K562 (cell line): ENCODE results near the gene TCF3. TPM values are rescaled to one million over a fixed set of nuclear protein-coding genes. Genes with fewer than 3 reads are reported as not detected.
A peak's percentile ranks its signal among the peaks of the same experiment; 100 is the strongest.

Experiments used
- ATAC-seq: fragments of 200-7000 bp; cut with Tn5 transposase; 3 replicates; pipeline ENCODE4 v1.9.1; 2020; ENCODE audit warnings: moderate library complexity
- BruUV-seq: library from RNA; stranded (reverse); fragments of 400-500 nt; replicated peaks from 2 replicates; lab custom pipeline; 2021; lab: Mats Ljungman, UMichigan
- CTCF ChIA-PET: fragments of 300-600 bp; formaldehyde crosslinking; extraction: SDS; loops from one replicate; lab custom pipeline; 2021; ENCODE audit warnings: low intra/inter-chr PET ratio; lab: Yijun Ruan, JAX
- POLR2A ChIA-PET: fragments of 300-600, 350-650 bp; sonication (Branson Sonifier 250); formaldehyde crosslinking; extraction: SDS; loops from one replicate; lab custom pipeline; 2021; ENCODE audit warnings: antibody characterized with exemption, inconsistent platforms; lab: Yijun Ruan, JAX
- DNase-seq, 4 experiments: peaks; one replicate each; pipeline versions ENCODE4 v3.0.0 to v3.0.0-alpha.2; 2011 to 2018; ENCODE audit warnings: low spot score in 3 of 4, mixed read lengths in 3 of 4; ENCODE audit errors: extremely low read depth in 1 of 4
- FAIRE-seq: peaks from 2 replicates; lab custom pipeline; 2011; peaks lifted over from hg19 to GRCh38; lab: Jason Lieb, UNC
- H2AFZ ChIP-seq: 2 replicates; pipeline ENCODE4 v1.6.0; 2011; ENCODE audit warnings: low read depth, low read length, control low read depth, inconsistent platforms
- H3K27ac ChIP-seq: fragments of 200-600 bp; 3 replicates; pipeline ENCODE4 v1.8.0; 2011; ENCODE audit warnings: low read depth, mild to moderate bottlenecking, control low read depth, inconsistent platforms, low read length, moderate library complexity, mixed read lengths; ENCODE audit errors: extremely low read depth
- H3K27me3 ChIP-seq, 2 experiments: fragments of 300-600 bp in 1 of 2; 2 replicates in 1 of 2; 3 replicates in 1 of 2; pipeline versions ENCODE4 v1.6.0 to v1.8.0; 2011; ENCODE audit warnings: inconsistent platforms in 2 of 2, low read length in 2 of 2, mild to moderate bottlenecking in 1 of 2, mixed read lengths in 1 of 2, moderate library complexity in 1 of 2; ENCODE audit not compliant: control insufficient read depth in 2 of 2, insufficient read depth in 2 of 2
- H3K36me3 ChIP-seq: fragments of 300-600 bp; 3 replicates; pipeline ENCODE4 v1.8.0; 2011; ENCODE audit warnings: mild to moderate bottlenecking, low read length, inconsistent platforms; ENCODE audit not compliant: control insufficient read depth, insufficient read depth
- H3K4me1 ChIP-seq, 2 experiments: fragments of 200-600 bp in 1 of 2; replicated peaks in 1 of 2; 2 replicates in 1 of 2; 3 replicates in 1 of 2; pipeline versions ENCODE4 v1.5.1 to v1.8.0; 2011; ENCODE audit warnings: inconsistent platforms in 2 of 2, low read length in 2 of 2, mild to moderate bottlenecking in 1 of 2, mixed read lengths in 1 of 2, moderate library complexity in 1 of 2; ENCODE audit not compliant: control insufficient read depth in 2 of 2, insufficient read depth in 2 of 2
- H3K4me2 ChIP-seq: 2 replicates; pipeline ENCODE4 v1.6.1; 2011; ENCODE audit warnings: low read length, control low read depth, inconsistent platforms, mixed read lengths; ENCODE audit not compliant: insufficient read depth
- H3K4me3 ChIP-seq: fragments of 200-600 bp; sonication (generic), shearing (Covaris generic); 2 replicates; pipeline ENCODE4 v1.5.1; 2016; ENCODE audit warnings: control low read depth, inconsistent platforms
- H3K79me2 ChIP-seq: fragments of 200-600 bp; 3 replicates; pipeline ENCODE4 v1.8.0; 2011; ENCODE audit warnings: low read length, inconsistent platforms; ENCODE audit not compliant: control insufficient read depth, insufficient read depth
- H3K9ac ChIP-seq, 2 experiments: 2 replicates each; pipeline versions ENCODE4 v1.6.0 to v1.6.1; 2011; ENCODE audit warnings: low read depth in 2 of 2, low read length in 2 of 2, control low read depth in 1 of 2, inconsistent platforms in 1 of 2, mild to moderate bottlenecking in 1 of 2, mixed read lengths in 1 of 2; ENCODE audit not compliant: insufficient read depth in 1 of 2
- H3K9me1 ChIP-seq: one replicate; pipeline ENCODE4 v1.6.0; 2011; ENCODE audit warnings: inconsistent platforms, mild to moderate bottlenecking, low read length, moderate library complexity; ENCODE audit not compliant: control insufficient read depth, insufficient read depth
- H3K9me3 ChIP-seq: replicated peaks from 2 replicates; pipeline ENCODE4 v1.5.1; 2011; ENCODE audit warnings: low read depth, low read length, inconsistent platforms; ENCODE audit not compliant: control insufficient read depth, insufficient read depth
- H4K20me1 ChIP-seq: replicated peaks from 2 replicates; pipeline ENCODE4 v1.6.1; 2011; ENCODE audit warnings: low read length, inconsistent platforms, mixed read lengths; ENCODE audit not compliant: control insufficient read depth, insufficient read depth
- ARID1B ChIP-seq: fragments of 450-650 bp; IDR thresholded peaks from 2 replicates; pipeline ENCODE4 v1.6.1; 2016; ENCODE audit warnings: antibody characterized with exemption, mild to moderate bottlenecking, inconsistent platforms
- ATF1 ChIP-seq, 2 experiments: fragments of 450-650 bp in 1 of 2; IDR thresholded peaks; 2 replicates each; pipeline ENCODE4 v1.6.1; 2016; ENCODE audit warnings: missing compliant biosample characterization in 1 of 2, missing genetic modification characterization in 1 of 2
- BCOR ChIP-seq: fragments of 450-650 bp; IDR thresholded peaks from 2 replicates; pipeline ENCODE4 v1.6.1; 2016
- BMI1 ChIP-seq: fragments of 150-350 bp; IDR thresholded peaks from 2 replicates; pipeline ENCODE4 v1.6.1; 2014; ENCODE audit warnings: low read length
- E2F3 ChIP-seq: fragments of 250-450 bp; sonication (Bioruptor Pico); IDR thresholded peaks from 2 replicates; pipeline ENCODE4 v1.4.0; 2020; ENCODE audit warnings: mild to moderate bottlenecking
- HDAC8 ChIP-seq: fragments of 450-650 bp; IDR thresholded peaks from 2 replicates; pipeline ENCODE4 v1.6.1; 2016; ENCODE audit warnings: mild to moderate bottlenecking, missing genetic modification characterization, moderate library complexity, missing compliant biosample characterization
- MAZ ChIP-seq, 2 experiments: fragments of 450-650 bp in 1 of 2; sonication (generic) in 1 of 2; formaldehyde crosslinking; IDR thresholded peaks in 1 of 2; conservative IDR thresholded peaks in 1 of 2; 2 replicates each; pipeline versions ENCODE4 v1.4.0 to v1.5.0; 2020; ENCODE audit warnings: mild to moderate bottlenecking in 1 of 2, missing genetic modification reagents in 1 of 2
- POLR2A ChIP-seq: fragments of 450-650 bp; conservative IDR thresholded peaks from 2 replicates; pipeline ENCODE4 v1.6.1; 2016
- POLR2G ChIP-seq: fragments of 200-400 bp; formaldehyde crosslinking; IDR thresholded peaks from 2 replicates; pipeline ENCODE4 v1.6.1; 2017; ENCODE audit warnings: low read depth, mild to moderate bottlenecking, antibody characterized with exemption, low read length, moderate library complexity
- SIRT6 ChIP-seq: IDR thresholded peaks from one replicate; pipeline ENCODE4 v1.6.1; 2012; ENCODE audit warnings: low read depth, mild to moderate bottlenecking, control low read depth, inconsistent platforms, low read length, moderate library complexity
- SREBF2 ChIP-seq: sonication (generic); formaldehyde crosslinking; IDR thresholded peaks from 2 replicates; pipeline ENCODE4 v1.4.0; 2020; ENCODE audit warnings: mild to moderate bottlenecking, missing genetic modification reagents
- SRF ChIP-seq, 2 experiments: fragments of 250-450, 450-650 bp in 1 of 2; sonication (Bioruptor Pico) in 1 of 2; sonication (generic) in 1 of 2; formaldehyde crosslinking; IDR thresholded peaks; 2 replicates each; pipeline versions ENCODE4 v1.5.0 to v1.5.1; 2020 to 2022; ENCODE audit warnings: mild to moderate bottlenecking in 1 of 2, missing genetic modification reagents in 1 of 2
- STAT5A ChIP-seq: IDR thresholded peaks from 2 replicates; pipeline ENCODE4 v1.6.1; 2012; ENCODE audit warnings: low read length, inconsistent platforms, borderline replicate concordance
- ZNF395 ChIP-seq: fragments of 200-800 bp; sonication (Bioruptor generic); IDR thresholded peaks from 2 replicates; pipeline ENCODE4 v1.6.1; 2017; ENCODE audit warnings: missing genetic modification characterization, missing compliant biosample characterization
- ZNF436 ChIP-seq: fragments of 250-450, 450-650 bp; sonication (Bioruptor Pico); formaldehyde crosslinking; IDR thresholded peaks from 2 replicates; pipeline ENCODE4 v1.7.0; 2020; ENCODE audit warnings: mild to moderate bottlenecking
- WGBS: fragments of 100-300 bp; shearing (Covaris generic); methylation state at CpG from one replicate; pipeline ENCODE4 v1.1.6; 2016; ENCODE audit warnings: low coverage, mixed read lengths; ENCODE audit not compliant: insufficient coverage; ENCODE audit errors: missing lambda C conversion rate; 5-methylcytosine and 5-hydroxymethylcytosine counted together
- in situ Hi-C: fragments of 300-500 bp; cut with MboI; formaldehyde crosslinking; loops from 4 replicates; pipeline ENCODE4 v1.15.0; 2018; ENCODE audit warnings: inconsistent platforms, mixed read lengths
- intact Hi-C: fragments of 100-400 bp; cut with micrococcal nuclease; formaldehyde crosslinking; loops from 2 replicates; pipeline ENCODE4 v1.14.2; 2022
- polyA plus RNA-seq, 8 experiments: library from polyadenylated mRNA; depleted of rRNA in 4 of 8; stranded (reverse) in 5 of 8; unstranded in 3 of 8; fragments of >200 nt; fragmentation: Nextera tagmentation in 2 of 8; fragmentation: Illumina TruSeq in 1 of 8; extraction: Ambion mirVana in 2 of 8; extraction: Trizol in 1 of 8; gene quantifications; 2 replicates each; pipeline versions ENCODE4 v1.2.1 to v1.2.3, GENCODE V29; 2011 to 2014; ENCODE audit warnings: inconsistent platforms in 1 of 8, missing spikeins in 1 of 8
- total RNA-seq, 7 experiments: library from RNA; depleted of rRNA in 6 of 7; stranded (reverse); fragments of >200 nt in 6 of 7; fragmentation: Illumina TruSeq in 2 of 7; extraction: Trizol in 2 of 7; gene quantifications; 2 replicates each; pipeline versions ENCODE4 v1.2.1 to v1.2.3, GENCODE V29; 2011 to 2021; ENCODE audit warnings: low replicate concordance in 1 of 7

TCF3 gene
- total and polyA plus RNA-seq, 9 of the 15 experiments (the other 6 are each of a cell fraction or from before 2014, with no cell fraction given), result 5.6 to 259 (median 84.0) TPM

GRCh38 chr19:1609680-1610474, 42.5 kb downstream of the TCF3 start:
- POLR2A ChIA-PET, result interaction anchor here (0.7 to 0.8 kb wide), 2 partner anchors 46 to 1170 kb away, joined by 3 read pairs; no protein-coding TSS in a partner anchor
- Histone ChIP-seq H3K79me2 (peaks cover 4% of the 10 kb centered on the region), H3K4me2 (no peak overlapping the region), H3K4me3 (no peak overlapping the region)
- no peak for DNase-seq
- no peak for TF ChIP-seq MAZ (CRISPR knock-in tag; conservative IDR thresholded peaks at IDR 0.05 in 1 of 2, IDR thresholded peaks at IDR 0.05 in 1 of 2)
- 0 out of 2 replicates have a peak, but pooled peaks have one; percentile 31 for TF ChIP-seq POLR2A
- peak; percentile 61 for TF ChIP-seq POLR2G
- TF ChIP-seq, all 486 proteins: peak for 2
- Histone ChIP-seq H3K27ac (no peak overlapping the region), H3K36me3 (peaks cover 53% of the 10 kb centered on the region; the same call in 2 of the 3 replicates), H3K27me3 (no peaks in the 10 kb centered on the region), H3K9me3 (no peaks in the 10 kb centered on the region), H2AFZ (no peak overlapping the region), H3K4me1 (peaks cover 4 to 56% of the 10 kb centered on the region in 2 experiments; a peak in 3 of 5 replicates), H3K9me1 (no peaks in the 10 kb centered on the region), H4K20me1 (no peaks in the 10 kb centered on the region), H3K9ac (peak overlapping the region in 1 of 2 experiments; percentile 76; a peak in 2 of 4 replicates)
- WGBS, result 96% methylated on average over 14 of the region's 16 CpGs
- no TSS peak for BruUV-seq
- CTCF ChIA-PET, result no interaction called here
- in situ Hi-C loops (no loop called here), intact Hi-C loops (loop anchor here (5.0 to 10.0 kb wide), 3 partner anchors 42 to 157 kb away; partner anchors contain the start of gene TCF3)
- ATAC-seq, result no peak
- FAIRE-seq, result no peak

GRCh38 chr19:1609103-1609396, 43.4 kb downstream of the TCF3 start:
- no peak overlapping the region for H3K4me2 ChIP-seq
- H3K9me1 ChIP-seq, result no peaks in the 10 kb centered on the region
- peaks cover 4 to 62% of the 10 kb centered on the region in 2 experiments; a peak in 4 of 5 replicates for H3K4me1 ChIP-seq
- FAIRE-seq, result peak; percentile 42
- no peak for ATAC-seq
- ChIA-PET CTCF (no interaction called here), POLR2A (interaction anchor here (0.7 kb wide), 1 partner anchor 1171 kb away, joined by 3 read pairs; no protein-coding TSS in a partner anchor)
- DNase-seq, result no peak
- BruUV-seq, result no TSS peak
- H3K27ac ChIP-seq, result no peak overlapping the region
- peaks cover 45% of the 10 kb centered on the region; the same call in 2 of the 3 replicates for H3K36me3 ChIP-seq
- H4K20me1 ChIP-seq, result no peaks in the 10 kb centered on the region
- peak overlapping the region in 1 of 2 experiments; percentile 19; a peak in 1 of 4 replicates for H3K9ac ChIP-seq
- H3K79me2 ChIP-seq, result peaks cover 13% of the 10 kb centered on the region
- no peak overlapping the region for H2AFZ ChIP-seq
- WGBS, result 33% methylated on average over 7 of the region's 10 CpGs
- H3K9me3 ChIP-seq, result no peaks in the 10 kb centered on the region
- in situ Hi-C loops (no loop called here), intact Hi-C loops (loop anchor here (5.0 to 10.0 kb wide), 3 partner anchors 43 to 158 kb away; partner anchors contain the start of gene TCF3)
- H3K4me3 ChIP-seq, result no peak overlapping the region
- H3K27me3 ChIP-seq, result no peaks in the 10 kb centered on the region
- TF ChIP-seq E2F3 (CRISPR knock-in tag) (no peak), ATF1 (CRISPR knock-in tag; IDR thresholded peaks at IDR 0.05) (no peak), ATF1 (tag; IDR thresholded peaks at IDR 0.05) (no peak), SREBF2 (CRISPR knock-in tag) (no peak), ZNF436 (CRISPR knock-in tag) (no peak), BCOR (no peak), ARID1B (no peak), SRF (CRISPR knock-in tag; IDR thresholded peaks at IDR 0.05) (no peak), STAT5A (no peak), BMI1 (no peak), SIRT6 (no peak), ZNF395 (CRISPR knock-in tag) (no peak), HDAC8 (tag) (no peak)
